Esophagus muscularis mucosa (tissue), 4 donors: ENCODE results near the gene MPRIP. TPM values are rescaled to one million over a fixed set of nuclear protein-coding genes. Genes with fewer than 3 reads are reported as not detected.

Experiments used
- DNase-seq: peaks from one replicate; pipeline ENCODE4 v3.0.0-alpha.2; 2017; ENCODE audit errors: extremely low spot score
- H3K27ac ChIP-seq, 4 donors: fragments of 200-600 bp; sonication (generic); replicated peaks in 1 of 4; 1 replicate in 3 of 4; 2 replicates in 1 of 4; pipeline ENCODE4 v1.5.1; 2016 to 2019; ENCODE audit warnings: mild to moderate bottlenecking in 1 of 4
- H3K27me3 ChIP-seq, 4 donors: fragments of 200-600 bp; sonication (generic); one replicate each; pipeline versions ENCODE4 v1.5.1 to v1.6.0; 2016 to 2019
- H3K36me3 ChIP-seq, 4 donors: fragments of 200-600 bp; sonication (generic); one replicate each; pipeline ENCODE4 v1.5.1; 2016 to 2019
- H3K4me1 ChIP-seq, 4 donors: fragments of 200-600 bp; sonication (generic); one replicate each; pipeline ENCODE4 v1.5.1; 2016 to 2019
- H3K4me3 ChIP-seq, 4 donors: fragments of 200-600 bp; sonication (generic); 1 replicate in 2 of 4; 2 replicates in 2 of 4; pipeline ENCODE4 v1.5.1; 2016 to 2019; ENCODE audit warnings: mild to moderate bottlenecking in 4 of 4, moderate library complexity in 1 of 4
- H3K9me3 ChIP-seq, 4 donors: fragments of 200-600 bp; sonication (generic); 1 replicate in 3 of 4; 2 replicates in 1 of 4; pipeline ENCODE4 v1.5.1; 2016 to 2019
- CTCF ChIP-seq, 3 experiments: fragments of 200-600 bp in 2 of 3; fragments of 450-650 bp in 1 of 3; sonication (generic) in 2 of 3; IDR thresholded peaks; one replicate each; pipeline ENCODE4 v1.5.1; 2017 to 2019; ENCODE audit warnings: antibody characterized with exemption in 3 of 3, mild to moderate bottlenecking in 2 of 3, moderate library complexity in 1 of 3
- EP300 ChIP-seq: sonication (generic); formaldehyde crosslinking; IDR thresholded peaks from one replicate; pipeline ENCODE4 v1.6.1; 2017; ENCODE audit warnings: antibody characterized with exemption
- POLR2A ChIP-seq: fragments of 450-650 bp; IDR thresholded peaks from one replicate; pipeline ENCODE4 v1.6.1; 2017; ENCODE audit warnings: antibody characterized with exemption, moderate library complexity, mild to moderate bottlenecking, low read depth
- POLR2AphosphoS5 ChIP-seq, 2 donors: sonication (generic); formaldehyde crosslinking; IDR thresholded peaks; one replicate each; pipeline ENCODE4 v1.6.1; 2017; ENCODE audit warnings: antibody characterized with exemption in 2 of 2
- WGBS: methylation state at CpG from one replicate; pipeline ENCODE4 v1.1.5; 2018; 5-methylcytosine and 5-hydroxymethylcytosine counted together
- intact Hi-C: fragments of 100-400 bp; cut with DNase I; formaldehyde crosslinking; loops from one replicate; pipeline ENCODE4 v1.15.1; 2023
- total RNA-seq, 4 donors: library from RNA; depleted of rRNA; stranded (reverse); fragments of >200 nt; gene quantifications; one replicate each; pipeline versions ENCODE4 v1.1.0 to v1.2.1, GENCODE V29; 2016

The MPRIP gene
- total RNA-seq, 4 donors from 2014 or later, result 108 to 194 (median 129) TPM

- no peaks in the 10 kb centered on the region for H3K9me3 ChIP-seq
- peaks cover 0 to 54% (median 33%) of the 10 kb centered on the region in 4 donors for H3K36me3 ChIP-seq
- no peak for TF ChIP-seq CTCF (IDR thresholded peaks at IDR 0.05)
- TF ChIP-seq POLR2AphosphoS5 (IDR thresholded peaks at IDR 0.05), result no peak
- TF ChIP-seq POLR2A, result no peak
- TF ChIP-seq EP300, result no peak
- peaks cover 36 to 58% (median 50%) of the 10 kb centered on the region in 4 donors for H3K4me1 ChIP-seq
- DNase-seq, result no peak
- 85% methylated on average over 13 of the region's 13 CpGs for WGBS
- no peak overlapping the region for H3K27ac ChIP-seq
- intact Hi-C loops, result no loop called here
- H3K27me3 ChIP-seq, result no peaks in the 10 kb centered on the region
- H3K4me3 ChIP-seq, result no peak overlapping the region
Observed at GRCh38 chr17:17087424-17088015, 45.3 kb downstream of the MPRIP start.

GRCh38 chr17:17088086-17088485 lies 45.8 kb downstream of the MPRIP start:
- peaks cover 42 to 64% (median 55%) of the 10 kb centered on the region in 4 donors for H3K4me1 ChIP-seq
- no peak for TF ChIP-seq POLR2A
- TF ChIP-seq POLR2AphosphoS5 (IDR thresholded peaks at IDR 0.05), result no peak
- no peak overlapping the region for H3K27ac ChIP-seq
- intact Hi-C loops, result no loop called here
- H3K36me3 ChIP-seq, result peaks cover 0 to 49% (median 27%) of the 10 kb centered on the region in 4 donors
- H3K4me3 ChIP-seq, result no peak overlapping the region
- no peak for DNase-seq
- WGBS, result 63% methylated on average over 10 of the region's 10 CpGs
- no peaks in the 10 kb centered on the region for H3K27me3 ChIP-seq
- no peaks in the 10 kb centered on the region for H3K9me3 ChIP-seq

GRCh38 chr17:17088541-17089525 lies 46.6 kb downstream of the MPRIP start:
- no peak for TF ChIP-seq CTCF (IDR thresholded peaks at IDR 0.05)
- TF ChIP-seq POLR2AphosphoS5 (IDR thresholded peaks at IDR 0.05), result no peak
- TF ChIP-seq POLR2A, result no peak
- no peak for TF ChIP-seq EP300
- Histone ChIP-seq H3K4me3 (no peak overlapping the region), H3K27ac (no peak overlapping the region), H3K9me3 (no peaks in the 10 kb centered on the region), H3K4me1 (peaks cover 49 to 71% (median 63%) of the 10 kb centered on the region in 4 donors), H3K36me3 (peaks cover 0 to 41% (median 25%) of the 10 kb centered on the region in 4 donors), H3K27me3 (no peaks in the 10 kb centered on the region)
- intact Hi-C loops, result no loop called here
- WGBS, result 62% methylated on average over 8 of the region's 8 CpGs
- DNase-seq, result no peak

- Histone ChIP-seq H3K9me3 (no peaks in the 10 kb centered on the region), H3K36me3 (peaks cover 0 to 30% (median 19%) of the 10 kb centered on the region in 4 donors), H3K27me3 (no peaks in the 10 kb centered on the region), H3K4me1 (peaks cover 61 to 76% (median 70%) of the 10 kb centered on the region in 4 donors), H3K4me3 (no peak overlapping the region), H3K27ac (no peak overlapping the region)
- DNase-seq, result no peak
- 91% methylated on average over 18 of the region's 18 CpGs for WGBS
- intact Hi-C loops, result no loop called here
- no peak for TF ChIP-seq POLR2A
- TF ChIP-seq CTCF (IDR thresholded peaks at IDR 0.05), result no peak
Observed at GRCh38 chr17:17089796-17090641, 47.8 kb downstream of the MPRIP start.
